Ishikawa (cell line): Measurements from ENCODE around the gene SLC12A7.

Source experiments
- CEBPB ChIP-seq: IDR thresholded peaks from 2 replicates; pipeline ENCODE4 v1.6.1; 2012
- CREB1 ChIP-seq: IDR thresholded peaks from 2 replicates; pipeline ENCODE4 v1.6.1; 2012; ENCODE audit warnings: low read depth
- EGR1 ChIP-seq: IDR thresholded peaks from 2 replicates; pipeline ENCODE4 v1.6.1; 2012
- FOXM1 ChIP-seq: IDR thresholded peaks from 2 replicates; pipeline ENCODE4 v1.6.1; 2012; ENCODE audit warnings: low read depth, borderline replicate concordance
- MAX ChIP-seq: IDR thresholded peaks from 2 replicates; pipeline ENCODE4 v1.6.1; 2012
- NFIC ChIP-seq: IDR thresholded peaks from 2 replicates; pipeline ENCODE4 v1.6.1; 2012
- RAD21 ChIP-seq: IDR thresholded peaks from 2 replicates; pipeline ENCODE4 v1.6.1; 2012; ENCODE audit warnings: low read depth
- REST ChIP-seq: IDR thresholded peaks from 2 replicates; pipeline ENCODE4 v1.6.1; 2012; ENCODE audit warnings: low read depth, mild to moderate bottlenecking
- TAF1 ChIP-seq: IDR thresholded peaks from 2 replicates; pipeline ENCODE4 v1.6.1; 2012; ENCODE audit warnings: low read depth, mild to moderate bottlenecking
- USF1 ChIP-seq: IDR thresholded peaks from 2 replicates; pipeline ENCODE4 v1.6.1; 2012
- YY1 ChIP-seq: IDR thresholded peaks from 2 replicates; pipeline ENCODE4 v1.6.1; 2012; ENCODE audit warnings: low read depth

- TF ChIP-seq MAX, result no peak
- TF ChIP-seq FOXM1, result no peak
- no peak for TF ChIP-seq NFIC
- TF ChIP-seq RAD21, result no peak
- TF ChIP-seq REST, result no peak
- no peak for TF ChIP-seq TAF1
- no peak for TF ChIP-seq EGR1
- no peak for TF ChIP-seq USF1
- TF ChIP-seq CREB1, result no peak
- TF ChIP-seq CEBPB, result no peak
- no peak for TF ChIP-seq YY1
Observed at GRCh38 chr5:1043327-1043726, 68.5 kb downstream of the SLC12A7 start.
